ENCODE data around the gene PTPN7.

The PTPN7 gene

DNA sequence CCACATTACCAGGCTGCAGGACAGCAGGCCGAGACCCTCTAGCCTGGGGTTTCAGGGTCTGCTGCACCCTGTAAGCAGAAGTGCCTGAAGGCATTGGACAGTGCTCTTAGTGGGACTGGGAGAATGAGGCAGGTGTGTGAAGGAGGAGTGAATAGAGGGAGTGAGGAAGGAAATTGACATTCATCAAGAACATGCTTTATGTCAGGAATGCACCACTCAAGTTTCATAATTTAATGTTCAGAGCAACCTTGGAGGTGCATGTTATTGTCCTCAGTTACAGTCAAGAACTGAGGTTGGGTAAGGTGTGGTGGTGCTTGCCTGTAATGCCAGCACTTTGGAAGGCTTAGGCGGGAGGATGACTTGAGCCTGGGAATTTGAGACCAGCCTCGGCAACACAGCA, 49.4 kb downstream of the PTPN7 start:
- no peak for FAIRE-seq
- DNase-seq (ENCODE audit: low spot score): no peak

DNA sequence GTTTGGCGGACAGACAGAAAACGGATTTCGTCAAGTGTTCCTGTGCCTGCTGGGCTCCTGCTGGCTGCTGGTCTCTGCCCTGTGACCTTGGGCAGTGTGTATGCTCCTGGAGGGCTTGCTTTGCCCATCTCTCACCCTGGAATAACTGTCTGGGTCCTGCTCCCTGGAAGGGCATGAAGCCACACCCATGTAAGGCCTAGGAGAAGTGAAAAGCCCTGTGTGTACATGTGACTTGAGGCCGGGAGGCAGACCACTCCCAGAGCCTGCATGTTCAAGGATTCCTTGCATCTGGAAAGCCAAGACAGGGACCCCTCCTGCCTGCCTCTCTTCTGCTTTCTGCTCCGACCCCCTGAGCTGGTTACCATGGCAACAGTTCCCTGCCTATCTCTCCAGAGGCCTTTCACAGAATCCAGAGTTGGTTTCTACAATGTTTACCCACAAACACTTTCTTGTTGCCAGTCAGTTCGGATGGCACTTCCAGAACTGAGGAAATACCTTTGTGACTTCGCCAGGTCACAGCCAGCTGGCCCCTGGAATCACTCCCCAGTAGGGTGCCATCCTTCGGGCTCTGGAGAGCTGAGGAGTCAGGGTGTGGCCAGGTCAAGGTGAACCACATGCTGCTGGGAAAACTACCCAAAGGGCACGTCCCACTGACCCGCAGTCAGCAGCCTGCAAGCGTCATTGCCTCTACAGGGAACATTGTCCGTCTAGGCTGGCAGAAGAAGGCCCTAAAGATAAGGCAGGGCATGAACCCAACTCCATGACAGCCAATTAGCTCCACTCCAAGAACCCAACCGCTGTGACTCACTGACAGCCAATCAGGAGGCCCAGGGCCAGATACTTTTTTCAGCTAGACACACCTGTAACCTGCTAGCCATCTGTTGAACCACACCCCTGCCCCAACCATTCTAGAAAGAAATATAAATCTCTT, 52.3 kb downstream of the PTPN7 start:
- DNase-seq (ENCODE audit: low spot score) (no peak), FAIRE-seq (no peak)

DNA sequence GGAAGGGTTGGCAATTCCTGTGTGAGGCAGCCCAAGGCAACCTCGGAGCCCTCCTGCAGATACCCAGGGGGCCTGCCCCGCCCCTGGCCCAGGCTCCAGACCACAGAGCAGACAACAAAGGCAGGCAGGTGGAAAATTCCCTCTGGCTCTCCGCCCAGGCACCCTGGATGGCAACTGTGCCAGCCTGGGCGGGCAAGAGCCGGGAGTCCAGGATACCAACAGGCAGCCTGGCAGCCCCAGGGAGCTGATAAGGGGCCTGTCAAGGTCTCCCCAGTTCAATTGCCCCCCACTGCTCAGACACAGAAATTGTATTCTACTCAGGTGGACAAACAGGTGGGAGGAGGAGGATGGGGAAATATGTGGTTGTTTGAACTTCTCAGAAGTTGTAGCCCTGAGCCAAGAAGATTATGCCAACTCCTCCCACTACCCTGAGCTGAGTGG, 53.1 kb downstream of the PTPN7 start:
- FAIRE-seq: no peak

DNA sequence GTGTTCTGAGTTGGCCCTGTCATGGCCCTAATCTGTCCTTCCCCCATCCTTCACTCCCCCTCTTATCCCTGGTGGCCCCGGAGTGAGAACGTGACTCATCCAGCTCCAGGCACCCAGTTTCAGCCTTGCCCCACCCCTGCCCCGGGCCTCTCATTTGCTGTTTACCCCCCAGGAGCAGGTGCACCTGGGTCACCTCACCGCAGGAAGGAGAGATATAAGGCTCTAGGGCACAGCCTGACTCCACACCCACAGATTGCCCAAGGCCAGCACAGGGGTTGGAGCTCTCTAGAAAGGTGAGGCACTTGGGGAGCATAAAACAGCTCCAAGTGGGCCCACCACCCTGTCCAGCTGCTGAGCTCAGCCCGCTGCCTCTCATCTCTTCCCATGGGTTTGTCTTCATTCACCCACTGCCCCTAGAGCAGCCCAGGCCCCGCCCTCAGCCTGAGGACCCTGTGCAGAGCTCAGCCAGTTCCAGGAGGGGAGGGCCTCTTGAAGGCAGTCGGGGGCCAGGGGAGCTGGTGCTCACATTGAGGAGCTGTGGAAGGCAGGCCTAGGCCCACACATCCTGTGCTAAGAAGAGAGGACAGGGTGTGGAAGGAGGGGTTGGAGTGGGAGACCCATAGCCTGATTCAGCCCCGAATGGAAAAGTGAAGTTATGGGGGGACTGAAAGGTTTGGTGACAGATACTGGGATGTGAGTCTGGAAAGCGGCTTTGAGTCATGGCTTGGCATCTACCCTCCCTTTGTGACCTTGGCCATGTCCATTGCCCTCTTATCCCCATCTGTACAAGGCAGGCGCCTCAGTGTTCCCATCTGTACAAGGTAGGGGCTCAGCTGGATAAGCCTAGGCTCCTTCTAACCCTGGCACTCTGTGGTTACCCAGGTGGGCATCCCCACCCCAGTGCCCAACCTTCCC, 53.8 kb downstream of the PTPN7 start:
- no peak for DNase-seq (ENCODE audit: low spot score)
- FAIRE-seq: no peak

More for the DNA sequence above, 53.1 kb downstream of the PTPN7 start:
- peak; percentile 66 for DNase-seq (ENCODE audit: low spot score)

DNA sequence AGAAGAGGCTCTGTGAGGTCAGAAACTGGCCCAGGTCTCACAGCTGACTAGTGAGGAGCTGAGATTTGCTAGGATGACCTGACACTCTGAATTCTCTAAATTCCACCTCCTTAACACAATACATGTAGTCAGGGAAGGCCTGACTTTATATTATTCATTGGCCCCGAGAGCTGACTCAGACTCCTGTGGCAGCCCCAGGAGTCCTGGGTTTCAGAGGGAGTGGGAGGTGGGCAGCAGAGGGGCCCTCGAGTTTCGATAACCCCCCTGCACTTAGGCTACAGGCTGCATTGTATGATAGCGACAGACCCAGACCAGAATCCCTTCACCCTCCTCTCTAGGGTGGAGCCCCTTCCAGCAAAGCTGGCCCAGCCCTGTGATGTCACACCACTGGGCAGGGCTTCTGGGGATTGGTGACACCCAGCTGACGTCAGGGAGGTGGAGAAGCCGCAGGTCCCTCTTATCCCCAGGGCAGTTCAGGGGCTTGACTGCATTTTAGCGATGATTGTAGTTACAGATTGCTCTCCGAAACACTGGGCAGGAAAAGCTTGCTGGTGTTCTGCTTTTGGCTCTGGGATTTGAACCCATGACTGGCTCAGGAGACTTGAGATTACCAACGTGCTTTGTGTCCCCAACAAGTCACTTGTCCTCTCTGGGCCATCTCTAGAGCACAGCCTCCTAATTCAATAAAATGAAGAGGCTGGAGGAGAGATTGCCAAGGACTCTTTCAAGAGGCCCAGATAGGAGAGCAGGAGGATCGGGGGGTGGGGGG, 54.6 kb downstream of the PTPN7 start:
- DNase-seq (ENCODE audit: low spot score) (peak; percentile 55), FAIRE-seq (no peak)

DNA sequence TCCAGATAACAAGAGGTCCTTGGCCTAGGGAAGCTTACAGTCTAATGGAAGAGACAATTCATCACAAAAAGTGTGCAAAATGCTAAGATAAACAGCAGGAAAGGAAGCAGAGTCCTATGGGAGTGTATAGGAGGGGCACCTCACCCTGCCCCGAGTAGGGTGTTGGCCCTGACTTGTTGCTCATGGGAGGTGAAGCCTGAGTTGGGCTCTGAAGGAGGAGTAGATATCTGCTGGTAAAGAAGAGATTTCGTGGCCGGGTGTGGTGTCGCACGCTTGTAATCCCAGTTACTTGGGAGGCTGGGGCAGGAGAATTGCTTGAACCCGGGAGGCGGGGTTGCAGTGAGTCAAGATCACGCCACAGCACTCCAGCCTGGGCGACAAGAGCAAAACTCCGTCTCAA, 56.3 kb downstream of the PTPN7 start:
- FAIRE-seq: no peak

DNA sequence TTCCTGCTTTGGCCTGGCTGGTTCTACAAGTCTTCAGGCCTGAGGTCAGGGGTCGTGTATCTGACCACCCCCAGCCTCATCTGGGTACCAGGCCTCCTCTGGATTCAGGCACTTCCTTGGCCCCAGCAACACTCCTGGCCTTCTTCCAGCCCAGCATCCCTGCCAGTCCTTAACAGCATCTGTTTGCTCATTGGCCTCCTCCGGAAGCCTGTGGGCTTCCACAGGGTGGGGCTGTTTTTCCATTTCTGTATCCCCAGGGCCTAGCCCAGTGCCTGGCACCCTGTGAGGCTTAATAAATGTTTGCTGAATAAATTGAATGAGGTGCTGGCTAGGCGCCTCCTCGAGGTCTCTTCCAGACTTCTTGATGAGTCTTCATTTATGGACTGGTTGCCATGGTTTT, 59.2 kb downstream of the PTPN7 start:
- FAIRE-seq (no peak), DNase-seq (ENCODE audit: low spot score) (no peak)

More for the DNA sequence above, 56.3 kb downstream of the PTPN7 start:
- no peak for DNase-seq (ENCODE audit: low spot score)
